A549 (cell line): ENCODE data around the gene ARSH. TPM values are rescaled to one million over a fixed set of nuclear protein-coding genes. Genes with fewer than 3 reads are reported as not detected.

ENCODE experiments used
- ATAC-seq, 2 experiments: fragments of 200-7000 bp in 1 of 2; fragments of >200 bp in 1 of 2; cut with Nextera tagmentation in 1 of 2; cut with Tn5 transposase in 1 of 2; 3 replicates each; pipeline versions ENCODE4 v1.8.0 to v1.9.1; 2018 to 2020; ENCODE audit warnings: mild to moderate bottlenecking in 1 of 2, moderate library complexity in 1 of 2
- CTCF ChIA-PET: fragments of 300-600 bp; sonication (Branson Sonifier 250); formaldehyde crosslinking; extraction: SDS; loops from one replicate; lab custom pipeline; 2021; ENCODE audit warnings: antibody characterized with exemption, inconsistent platforms; lab: Yijun Ruan, JAX
- POLR2A ChIA-PET: fragments of 350-600 bp; formaldehyde crosslinking; extraction: SDS; loops from one replicate; lab custom pipeline; 2021; ENCODE audit warnings: antibody characterized with exemption, inconsistent platforms; lab: Yijun Ruan, JAX
- DNase-seq, 2 experiments: peaks; one replicate each; pipeline versions ENCODE4 v3.0.0 to v3.0.0-alpha.2; 2011 to 2016; ENCODE audit warnings: low read depth in 1 of 2, low spot score in 1 of 2
- FAIRE-seq: peaks from 2 replicates; lab custom pipeline; 2011; peaks lifted over from hg19 to GRCh38; lab: Jason Lieb, UNC
- H3K27ac ChIP-seq, 2 experiments: fragments of >200 bp; sonication (Bioruptor Twin); formaldehyde crosslinking; 3 replicates each; pipeline ENCODE4 v1.5.1; 2016 to 2017
- H3K4me1 ChIP-seq: fragments of >200 bp; sonication (Bioruptor Twin); formaldehyde crosslinking; 3 replicates; pipeline ENCODE4 v1.6.1; 2016
- H3K4me2 ChIP-seq: fragments of >200 bp; sonication (Bioruptor Twin); formaldehyde crosslinking; 3 replicates; pipeline ENCODE4 v1.6.1; 2016
- H3K4me3 ChIP-seq: fragments of >200 bp; sonication (Bioruptor Twin); formaldehyde crosslinking; 3 replicates; pipeline ENCODE4 v1.5.1; 2016
- H3K9me3 ChIP-seq: fragments of >200 bp; sonication (Bioruptor Twin); formaldehyde crosslinking; 3 replicates; pipeline ENCODE4 v1.6.1; 2016
- FOSB ChIP-seq: fragments of 250-450 bp; sonication (Bioruptor Pico); IDR thresholded peaks from 2 replicates; pipeline ENCODE4 v1.5.0; 2020; ENCODE audit warnings: mild to moderate bottlenecking, moderate library complexity
- MAZ ChIP-seq: fragments of 150-350 bp; IDR thresholded peaks from 2 replicates; pipeline ENCODE4 v1.6.1; 2014; ENCODE audit warnings: antibody characterized with exemption, low read depth, low read length, borderline replicate concordance
- NPAS2 ChIP-seq: fragments of 250-450 bp; sonication (Bioruptor Pico); IDR thresholded peaks from 2 replicates; pipeline ENCODE4 v1.8.0; 2022; ENCODE audit warnings: mild to moderate bottlenecking, moderate library complexity, borderline replicate concordance
- WGBS: methylation state at CpG from one replicate; pipeline ENCODE4 v1.1.6; 2017; ENCODE audit errors: missing lambda C conversion rate; 5-methylcytosine and 5-hydroxymethylcytosine counted together
- polyA plus RNA-seq, 4 experiments: library from polyadenylated mRNA; depleted of rRNA in 3 of 4; stranded (reverse); fragments of >200 nt; fragmentation: RNase III in 1 of 4; extraction: RNeasy Plus Mini Kit Qiagen cat#74134 plus additional on column Dnase treatment in 1 of 4; gene quantifications; 2 replicates in 3 of 4; 3 replicates in 1 of 4; pipeline ENCODE4 v1.2.3, GENCODE V29; 2011 to 2017
- small RNA-seq, 6 experiments: library from RNA; depleted of rRNA; stranded (forward); fragments of <200 nt; gene quantifications; one replicate each; pipeline ENCODE3, GENCODE V24; 2012

Gene ARSH
- polyA plus RNA-seq, 2 of the 4 experiments (the other 2 are of a cell fraction) = not detected

DNA sequence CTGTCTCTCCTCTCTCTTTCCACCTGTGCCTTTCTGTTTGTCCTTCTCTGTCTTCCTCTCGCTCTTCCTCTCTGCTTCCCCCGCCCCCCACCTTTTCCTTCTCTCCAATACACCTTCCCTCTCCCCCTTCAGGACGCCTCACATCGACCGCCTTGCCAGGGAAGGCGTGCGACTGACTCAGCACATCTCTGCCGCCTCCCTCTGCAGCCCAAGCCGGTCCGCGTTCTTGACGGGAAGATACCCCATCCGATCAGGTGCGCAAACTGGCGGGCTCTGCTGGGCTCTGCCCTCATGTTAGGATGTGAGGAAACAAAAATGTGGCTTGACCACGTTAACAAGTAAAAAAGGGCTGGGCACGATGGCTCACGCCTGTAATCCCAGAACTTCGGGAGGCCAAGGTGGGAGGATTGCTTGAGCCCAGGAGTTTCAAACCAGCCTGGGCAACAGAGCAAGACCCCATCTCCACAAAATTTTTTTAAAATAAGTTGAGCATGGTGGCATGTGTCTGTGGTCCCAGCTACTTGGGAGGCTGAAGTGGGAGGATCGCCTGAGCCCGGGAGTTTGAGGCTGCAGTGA is 70.2 kb downstream of the ARSH start:
- POLR2A ChIA-PET = no interaction called here
- no peak for DNase-seq
- no peak for ATAC-seq
- FAIRE-seq = no peak
- no peak for TF ChIP-seq NPAS2
- no peak for TF ChIP-seq MAZ
- no peak for TF ChIP-seq FOSB (CRISPR knock-in tag)
- H3K4me2 ChIP-seq = no peak overlapping the region
- no peak overlapping the region for H3K4me3 ChIP-seq
- H3K4me1 ChIP-seq = no peaks in the 10 kb centered on the region
- CTCF ChIA-PET = no interaction called here
- no peak overlapping the region for H3K27ac ChIP-seq
- WGBS = 50% methylated on average over 3 of the region's 21 CpGs
- no peaks in the 10 kb centered on the region for H3K9me3 ChIP-seq

Small RNA genes within 50 kb of the gene (small RNA-seq; reads per million reads assigned to genes)
- 0 reads per million in 6 experiments for gene RN7SL578P

Other genes with a start within 250 kb of the ARSH start
- 14.1 and 14.3 TPM in 2 replicates for gene GYG2, start 177.6 kb upstream of the ARSH start, polyA plus RNA-seq (2011; rRNA removed)
- 11.0 to 13.6 TPM (median 12.7 TPM) in 3 replicates for gene GYG2, start 177.6 kb upstream of the ARSH start, polyA plus RNA-seq (2017; fragmentation: RNase III; extraction: RNeasy Plus Mini Kit Qiagen cat#74134 plus additional on column Dnase treatment)
- gene ARSD, start 77.2 kb upstream of the ARSH start, polyA plus RNA-seq (2011; rRNA removed) = 17.4 and 22.0 TPM in 2 replicates
- gene ARSD, start 77.2 kb upstream of the ARSH start, polyA plus RNA-seq (2017; fragmentation: RNase III; extraction: RNeasy Plus Mini Kit Qiagen cat#74134 plus additional on column Dnase treatment) = 9.2 to 11.2 TPM (median 9.9 TPM) in 3 replicates
- not detected in 2 replicates for gene ARSF, start 34.9 kb downstream of the ARSH start, polyA plus RNA-seq (2011; rRNA removed)
- not detected in 3 replicates for gene ARSF, start 34.9 kb downstream of the ARSH start, polyA plus RNA-seq (2017; fragmentation: RNase III; extraction: RNeasy Plus Mini Kit Qiagen cat#74134 plus additional on column Dnase treatment)